ENCODE data around the gene INSYN2B.

GRCh38 chr5:169993485-169993790, 13.1 kb upstream of the INSYN2B start:
- TF ChIP-seq BHLHE40 (IDR thresholded peaks at IDR 0.05; ENCODE audit: borderline replicate concordance) (no peak), FOXM1 (IDR thresholded peaks at IDR 0.05; ENCODE audit: borderline replicate concordance) (no peak), ARNT (IDR thresholded peaks at IDR 0.05) (no peak), NFRKB (IDR thresholded peaks at IDR 0.05) (no peak), SUZ12 (IDR thresholded peaks at IDR 0.05) (no peak), SP1 (IDR thresholded peaks at IDR 0.05) (no peak), L3MBTL2 (conservative IDR thresholded peaks at IDR 0.05) (no peak)
- TF ChIP-seq, protein P1, sequence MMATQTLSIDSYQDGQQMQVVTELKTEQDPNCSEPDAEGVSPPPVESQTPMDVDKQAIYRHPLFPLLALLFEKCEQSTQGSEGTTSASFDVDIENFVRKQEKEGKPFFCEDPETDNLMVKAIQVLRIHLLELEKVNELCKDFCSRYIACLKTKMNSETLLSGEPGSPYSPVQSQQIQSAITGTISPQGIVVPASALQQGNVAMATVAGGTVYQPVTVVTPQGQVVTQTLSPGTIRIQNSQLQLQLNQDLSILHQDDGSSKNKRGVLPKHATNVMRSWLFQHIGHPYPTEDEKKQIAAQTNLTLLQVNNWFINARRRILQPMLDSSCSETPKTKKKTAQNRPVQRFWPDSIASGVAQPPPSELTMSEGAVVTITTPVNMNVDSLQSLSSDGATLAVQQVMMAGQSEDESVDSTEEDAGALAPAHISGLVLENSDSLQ (IDR thresholded peaks at IDR 0.05), result no peak
